ENCODE data around the gene PPP1CA.

The PPP1CA gene

GRCh38 chr11:67368621-67369020 lies 33.0 kb downstream of the PPP1CA start:
- no peak for DNase-seq (ENCODE audit: low read depth)
- no peak for TF ChIP-seq CTCF (conservative IDR thresholded peaks at IDR 0.05; ENCODE audit: control insufficient read depth, insufficient read depth, low read depth, low read length)
- H3K4me3 ChIP-seq (ENCODE audit: control insufficient read depth, low read depth, low read length): no peak overlapping the region

- no peak overlapping the region for H3K4me3 ChIP-seq (ENCODE audit: control insufficient read depth, low read depth, low read length)
- DNase-seq (ENCODE audit: low read depth): no peak
- TF ChIP-seq CTCF (conservative IDR thresholded peaks at IDR 0.05; ENCODE audit: control insufficient read depth, insufficient read depth, low read depth, low read length): no peak
Measured at GRCh38 chr11:67367761-67368227, 33.9 kb downstream of the PPP1CA start.

GRCh38 chr11:67366961-67367760 lies 34.5 kb downstream of the PPP1CA start:
- no peak for DNase-seq (ENCODE audit: low read depth)
- H3K4me3 ChIP-seq (ENCODE audit: control insufficient read depth, low read depth, low read length): no peak overlapping the region
- TF ChIP-seq CTCF (conservative IDR thresholded peaks at IDR 0.05; ENCODE audit: control insufficient read depth, insufficient read depth, low read depth, low read length): no peak

GRCh38 chr11:67366546-67366945 lies 35.1 kb downstream of the PPP1CA start:
- no peak for DNase-seq (ENCODE audit: low read depth)
- TF ChIP-seq CTCF (conservative IDR thresholded peaks at IDR 0.05; ENCODE audit: control insufficient read depth, insufficient read depth, low read depth, low read length): no peak
- H3K4me3 ChIP-seq (ENCODE audit: control insufficient read depth, low read depth, low read length): no peak overlapping the region

GRCh38 chr11:67365736-67366444 lies 35.8 kb downstream of the PPP1CA start:
- DNase-seq (ENCODE audit: low read depth): no peak
- no peak for TF ChIP-seq CTCF (conservative IDR thresholded peaks at IDR 0.05; ENCODE audit: control insufficient read depth, insufficient read depth, low read depth, low read length)
- H3K4me3 ChIP-seq (ENCODE audit: control insufficient read depth, low read depth, low read length): no peak overlapping the region

- H3K4me3 ChIP-seq (ENCODE audit: control insufficient read depth, low read depth, low read length): no peak overlapping the region
- no peak for TF ChIP-seq CTCF (conservative IDR thresholded peaks at IDR 0.05; ENCODE audit: control insufficient read depth, insufficient read depth, low read depth, low read length)
Measured at GRCh38 chr11:67364783-67365722, 36.6 kb downstream of the PPP1CA start.

More at GRCh38 chr11:67364783-67365722, 36.6 kb downstream of the PPP1CA start:
- no peak for DNase-seq (ENCODE audit: low read depth)
